GM12891 (cell line): ENCODE data around the gene PRR18.

Source experiments
- DNase-seq: peaks from one replicate; pipeline ENCODE4 v3.0.0; 2011; ENCODE audit warnings: low spot score; ENCODE audit not compliant: insufficient read length
- FAIRE-seq: peaks from 2 replicates; lab custom pipeline; 2011; peaks lifted over from hg19 to GRCh38; lab: Jason Lieb, UNC
- PAX5 ChIP-seq: IDR thresholded peaks from 2 replicates; pipeline ENCODE4 v1.6.1; 2011; ENCODE audit warnings: low read length, moderate library complexity, mild to moderate bottlenecking; ENCODE audit not compliant: insufficient read depth, severe bottlenecking
- POLR2A ChIP-seq: IDR thresholded peaks from 2 replicates; pipeline ENCODE4 v1.6.1; 2011; ENCODE audit warnings: low read depth, low read length, control low read depth
- POLR2AphosphoS5 ChIP-seq: IDR thresholded peaks from 2 replicates; pipeline ENCODE4 v1.6.1; 2011; ENCODE audit warnings: low read depth, low read length, control low read depth
- POU2F2 ChIP-seq: IDR thresholded peaks from 2 replicates; pipeline ENCODE4 v1.6.1; 2011; ENCODE audit warnings: low read depth, mild to moderate bottlenecking, control low read depth, low read length, moderate library complexity
- SPI1 ChIP-seq: IDR thresholded peaks from 2 replicates; pipeline ENCODE4 v1.6.1; 2011; ENCODE audit warnings: low read depth, low read length, control low read depth
- TAF1 ChIP-seq: IDR thresholded peaks from 2 replicates; pipeline ENCODE4 v1.6.1; 2011; ENCODE audit warnings: low read depth, low read length, control low read depth

PRR18 gene

DNA sequence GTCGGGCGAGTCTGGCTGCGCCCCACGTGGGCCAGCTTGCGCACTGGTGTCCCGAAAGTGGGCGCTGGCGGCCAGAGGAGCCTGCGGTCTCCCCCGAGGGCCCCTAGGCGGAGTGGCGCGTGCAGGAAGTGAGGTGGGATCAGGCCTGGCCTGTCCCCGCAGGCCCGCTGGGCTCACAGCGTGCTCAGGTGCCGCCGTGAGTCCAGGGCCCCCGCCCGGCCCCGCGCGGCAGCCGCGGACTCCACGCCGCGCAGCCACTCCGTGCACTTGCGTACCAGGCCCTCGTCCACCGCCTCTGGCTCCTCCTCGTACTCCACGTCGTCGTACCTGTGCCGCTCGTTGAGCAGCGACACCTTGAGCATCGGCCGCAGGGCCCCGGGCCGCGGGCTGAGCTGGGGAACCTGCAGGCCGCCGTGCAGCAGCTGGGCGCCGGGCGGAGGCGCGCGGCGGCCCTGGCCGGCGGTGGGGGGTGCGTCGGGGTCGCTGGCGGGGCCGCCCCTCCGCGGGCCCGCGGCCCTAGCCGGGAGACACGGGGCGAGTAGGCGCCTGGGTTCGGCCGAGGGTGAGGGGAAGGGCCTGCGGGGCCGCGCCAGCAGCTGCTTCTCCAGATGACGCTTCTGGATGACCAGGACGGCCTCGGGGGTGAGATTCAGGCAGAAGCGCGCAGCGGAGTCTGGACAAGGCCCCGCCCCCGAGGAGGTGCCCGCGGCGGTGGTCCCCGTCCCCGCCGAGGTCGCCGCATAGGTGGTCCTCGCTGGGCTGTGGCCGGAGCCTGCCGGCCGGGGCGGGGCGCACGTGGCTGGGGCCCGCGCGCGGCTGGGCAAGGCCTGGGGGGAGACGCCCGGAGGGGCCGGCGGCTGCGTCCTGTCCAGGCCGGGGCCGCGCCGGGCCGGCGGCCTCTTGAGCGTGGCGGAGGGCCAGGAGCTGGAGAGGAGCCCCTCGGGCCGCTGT lies 835 bp downstream of the PRR18 start:
- FAIRE-seq (peak; percentile 87), DNase-seq (peak; percentile 55)
- TF ChIP-seq POLR2A = no peak
- TF ChIP-seq POLR2AphosphoS5 = no peak
- TF ChIP-seq PAX5 = no peak

- DNase-seq (no peak), FAIRE-seq (peak; percentile 5)
- no peak for TF ChIP-seq TAF1
- TF ChIP-seq POLR2AphosphoS5 = no peak
- no peak for TF ChIP-seq POU2F2
- TF ChIP-seq PAX5 = no peak
- no peak for TF ChIP-seq SPI1
- TF ChIP-seq POLR2A = no peak
Observed at GRCh38 chr6:166306378-166307081, 1.7 kb downstream of the PRR18 start.

DNA sequence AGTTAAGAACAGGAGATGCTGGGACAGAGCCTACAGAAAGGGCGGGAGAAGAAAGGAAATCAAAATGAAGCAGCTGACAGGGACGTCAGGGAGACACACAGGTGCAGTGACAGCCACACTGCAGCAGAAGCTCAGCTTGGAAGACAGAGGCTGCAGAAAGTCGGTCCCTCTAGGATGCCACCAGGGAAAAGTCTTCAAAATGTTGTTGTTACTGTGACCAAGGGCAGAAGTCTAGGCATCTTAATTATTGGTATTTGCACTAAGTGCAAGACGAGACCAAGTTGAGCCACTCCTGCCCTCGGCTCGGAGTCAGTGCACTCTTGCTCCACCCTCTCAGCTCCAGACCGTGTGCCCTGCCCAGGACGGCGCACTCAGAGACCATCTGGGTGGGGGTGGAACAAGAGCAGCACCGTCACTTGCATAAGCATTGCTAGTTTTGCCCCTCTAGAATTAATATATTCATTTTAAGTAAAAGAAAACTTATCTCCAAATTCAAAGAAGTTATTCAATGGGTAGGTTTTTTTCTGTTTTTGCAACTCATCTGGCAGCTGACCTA lies 2.6 kb downstream of the PRR18 start:
- FAIRE-seq (no peak), DNase-seq (no peak)
- TF ChIP-seq POLR2A = no peak
- no peak for TF ChIP-seq POLR2AphosphoS5
- TF ChIP-seq SPI1 = no peak
- TF ChIP-seq TAF1 = no peak
- no peak for TF ChIP-seq POU2F2

DNA sequence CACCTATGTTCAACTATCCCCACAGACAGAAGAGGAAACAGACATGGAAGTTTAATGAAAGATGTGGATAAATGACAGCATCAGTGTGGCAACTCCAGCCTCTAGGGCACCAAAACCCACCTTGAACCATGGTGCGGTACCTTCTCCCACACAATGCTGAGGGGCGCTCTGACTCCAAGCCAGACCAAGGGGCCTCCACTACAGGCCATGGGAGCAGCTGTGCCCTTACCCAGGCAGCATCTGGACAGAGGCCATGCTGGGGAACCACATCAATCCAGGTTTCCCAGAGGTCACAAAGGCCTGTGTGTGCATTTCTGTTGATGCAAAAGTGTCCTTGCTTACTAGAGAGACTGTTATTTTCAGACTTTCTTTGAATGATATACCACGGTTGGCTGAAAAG lies 4.1 kb downstream of the PRR18 start:
- TF ChIP-seq POLR2A = no peak
- no peak for TF ChIP-seq POLR2AphosphoS5
- TF ChIP-seq POU2F2 = no peak
- TF ChIP-seq SPI1 = no peak
- no peak for TF ChIP-seq TAF1
- no peak for TF ChIP-seq PAX5

GRCh38 chr6:166301611-166302529 lies 6.3 kb downstream of the PRR18 start:
- FAIRE-seq = no peak
- DNase-seq = no peak
- TF ChIP-seq SPI1 (no peak), POLR2AphosphoS5 (no peak), POU2F2 (no peak), PAX5 (no peak), TAF1 (no peak), POLR2A (no peak)

More for the DNA sequence above, 4.1 kb downstream of the PRR18 start:
- FAIRE-seq (no peak), DNase-seq (no peak)

GRCh38 chr6:166300357-166300987 lies 7.7 kb downstream of the PRR18 start:
- no peak for FAIRE-seq
- TF ChIP-seq SPI1 = no peak
- no peak for TF ChIP-seq PAX5
- TF ChIP-seq POLR2A = no peak
- no peak for TF ChIP-seq POLR2AphosphoS5
- TF ChIP-seq POU2F2 = no peak
- TF ChIP-seq TAF1 = no peak

DNA sequence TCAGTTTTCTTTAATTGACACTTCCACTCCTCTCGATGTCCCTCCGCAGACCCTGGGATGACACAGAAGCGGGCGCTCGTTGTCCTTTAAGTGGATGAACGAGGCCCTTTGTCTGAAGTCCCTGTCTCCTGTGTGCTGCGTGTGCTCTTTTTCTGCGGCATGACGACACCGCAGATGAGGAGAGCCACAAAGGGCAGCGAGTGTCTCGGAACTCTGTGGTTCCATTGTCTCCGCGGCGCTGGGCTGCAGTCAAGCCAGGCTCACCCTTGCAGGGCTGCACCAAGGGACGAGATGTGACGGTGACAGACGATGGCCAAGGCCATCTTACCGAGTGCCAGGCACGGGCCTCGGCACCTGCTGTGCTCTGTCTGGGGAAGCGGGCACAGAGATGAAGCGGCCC lies 10.6 kb downstream of the PRR18 start:
- no peak for DNase-seq
- no peak for TF ChIP-seq TAF1
- TF ChIP-seq POU2F2 = no peak
- TF ChIP-seq POLR2A = no peak
- no peak for TF ChIP-seq SPI1
- no peak for TF ChIP-seq PAX5
- TF ChIP-seq POLR2AphosphoS5 = no peak
- FAIRE-seq = no peak

More at GRCh38 chr6:166300357-166300987, 7.7 kb downstream of the PRR18 start:
- no peak for DNase-seq

GRCh38 chr6:166296035-166296883 lies 11.9 kb downstream of the PRR18 start:
- no peak for FAIRE-seq
- DNase-seq = no peak
- TF ChIP-seq TAF1 (no peak), SPI1 (no peak), POLR2AphosphoS5 (no peak), PAX5 (no peak), POU2F2 (no peak), POLR2A (no peak)
